Eye (tissue), 1 donor: ENCODE data around the gene COBLL1.
A peak's percentile ranks its signal among the peaks of the same experiment; 100 is the strongest.

Source experiments
- DNase-seq: peaks from one replicate; pipeline ENCODE4 v3.0.0-alpha.2; 2015

The COBLL1 gene

DNA sequence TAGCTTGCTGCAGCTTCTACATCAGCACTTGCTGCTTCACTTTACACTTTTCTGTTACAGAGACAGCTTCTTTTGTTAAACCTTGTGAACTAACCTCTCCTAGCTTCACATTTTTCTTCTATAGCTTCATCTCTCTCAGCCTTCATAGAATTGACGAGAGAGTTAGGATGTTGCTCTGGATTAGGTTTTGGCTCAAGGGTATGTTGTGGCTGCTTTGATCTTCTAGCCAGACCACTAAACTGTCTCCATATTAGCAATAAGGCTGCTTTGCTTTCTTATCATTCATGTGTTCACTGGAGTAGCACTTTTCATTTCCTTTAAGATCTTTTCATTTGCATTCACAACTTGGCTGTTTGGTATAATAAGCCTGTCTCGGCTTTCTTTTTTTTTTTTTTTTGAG lies 174.1 kb downstream of the COBLL1 start:
- DNase-seq: no peak

- no peak for DNase-seq
These were observed 177.6 kb downstream of the COBLL1 start for GRCh38 chr2:164664070-164664469.

- no peak for DNase-seq
These were observed 178.6 kb downstream of the COBLL1 start for GRCh38 chr2:164662868-164663631.

- DNase-seq: no peak
These were observed 179.6 kb downstream of the COBLL1 start for GRCh38 chr2:164662066-164662465.

DNA sequence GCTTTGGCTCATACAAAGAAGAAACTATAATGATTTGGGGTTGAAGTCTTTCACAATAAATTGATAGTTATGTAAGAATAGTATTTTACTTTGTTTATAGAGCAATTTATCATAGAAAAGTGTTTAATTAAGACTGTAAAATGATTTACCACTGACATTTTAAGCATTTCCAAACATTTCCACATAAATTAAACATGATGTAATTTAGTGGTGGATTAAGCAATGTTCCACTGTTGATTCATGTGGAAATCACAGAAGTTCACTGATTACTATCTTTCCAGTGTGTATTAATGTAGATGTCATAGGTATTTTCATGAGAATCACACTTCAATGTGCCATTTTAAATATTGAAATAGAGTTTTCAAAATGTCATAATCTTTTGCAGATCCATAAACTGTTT lies 180.3 kb downstream of the COBLL1 start:
- DNase-seq: no peak

DNA sequence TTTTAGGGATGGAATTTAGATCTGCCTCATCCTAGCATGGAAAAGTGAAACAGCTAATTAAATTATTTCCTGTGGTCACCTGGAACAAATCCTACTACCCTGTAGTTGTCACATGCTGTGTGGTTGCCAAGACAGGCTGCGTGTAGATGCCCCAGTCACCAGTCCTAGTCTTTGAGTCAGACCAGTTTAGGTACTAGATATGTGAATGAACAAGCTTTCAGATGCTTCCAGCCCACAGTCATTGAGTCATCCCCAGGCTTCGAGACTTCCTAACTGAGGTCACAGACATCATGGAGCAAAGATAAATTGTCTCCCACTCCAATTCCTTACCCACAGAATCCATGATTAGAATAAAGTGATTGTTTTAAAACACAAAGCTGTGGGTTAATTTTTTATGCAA lies 184.5 kb downstream of the COBLL1 start:
- DNase-seq: no peak

- no peak for DNase-seq
These were observed 185.9 kb downstream of the COBLL1 start for GRCh38 chr2:164655750-164656149.

DNA sequence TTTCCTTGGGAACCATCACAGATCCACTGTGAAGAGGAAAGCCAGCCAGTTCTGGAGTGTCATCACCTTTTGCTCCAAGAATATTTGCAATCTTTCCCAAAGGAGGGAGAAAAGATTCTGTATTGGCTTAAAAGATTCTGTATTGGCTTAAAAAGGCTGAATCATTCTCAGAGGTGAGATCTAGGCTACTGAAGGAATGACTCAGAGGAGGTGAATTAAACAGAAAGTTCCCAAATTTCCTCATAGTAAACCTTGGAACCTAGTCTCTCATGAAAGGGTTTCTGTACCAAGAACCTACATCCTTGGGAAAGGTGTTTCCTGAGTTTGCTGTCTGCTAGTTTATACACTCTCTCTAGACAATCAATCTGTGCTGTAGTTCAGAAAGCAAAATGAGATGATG lies 186.3 kb downstream of the COBLL1 start:
- no peak for DNase-seq

- DNase-seq: no peak
These were observed 190.3 kb downstream of the COBLL1 start for GRCh38 chr2:164651361-164651760.

DNA sequence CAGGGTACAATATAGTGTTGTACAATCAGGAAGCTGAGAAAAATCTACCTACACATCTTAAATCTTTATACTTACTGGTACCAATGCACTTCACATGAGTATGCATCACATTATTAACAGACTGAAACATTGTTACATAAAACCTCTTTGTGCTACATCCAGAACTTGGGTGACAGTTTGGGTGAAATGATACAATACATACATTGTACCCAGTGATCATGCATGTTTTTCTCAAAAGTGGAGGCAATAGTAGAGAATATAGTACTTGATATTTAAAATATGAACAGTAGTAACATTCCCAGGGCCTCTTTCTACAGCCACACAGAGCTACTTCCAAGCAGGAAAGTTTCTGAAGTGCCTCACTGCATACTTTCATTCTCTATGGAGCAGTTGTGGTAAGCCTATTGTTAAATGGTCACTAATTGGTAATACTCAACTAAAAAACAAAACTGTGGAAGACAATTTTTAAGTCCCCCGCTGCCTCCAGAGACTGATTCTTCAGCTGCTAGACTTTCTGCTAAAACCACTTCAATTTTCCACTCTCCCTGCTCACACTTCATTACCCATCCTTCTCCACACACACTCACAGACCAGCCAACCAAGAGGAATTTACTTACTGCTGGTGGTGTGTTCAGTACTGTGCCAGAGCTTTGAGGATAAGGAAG lies 197.5 kb downstream of the COBLL1 start:
- DNase-seq: peak; percentile 37

GRCh38 chr2:164642946-164643555 lies 198.6 kb downstream of the COBLL1 start:
- no peak for DNase-seq

- DNase-seq: peak; percentile 66
These were observed 199.4 kb downstream of the COBLL1 start for GRCh38 chr2:164642268-164642667.
